Endothelial cell of umbilical vein (primary cell): ENCODE data around the gene PRKAR2B. TPM values are rescaled to one million over a fixed set of nuclear protein-coding genes. Genes with fewer than 3 reads are reported as not detected.

Experiments used
- BruUV-seq: library from RNA; stranded (reverse); fragments of 400-500 nt; replicated peaks from 2 replicates; lab custom pipeline; 2021; lab: Mats Ljungman, UMichigan
- CTCF ChIA-PET: fragments of 300-600, 350-600 bp; sonication (Branson Sonifier 250); formaldehyde crosslinking; loops from one replicate; lab custom pipeline; 2021; ENCODE audit warnings: antibody characterized with exemption, inconsistent platforms; lab: Charles Lee
- POLR2A ChIA-PET: fragments of 300-600, 350-600 bp; sonication (Branson Sonifier 250); formaldehyde crosslinking; loops from one replicate; lab custom pipeline; 2021; ENCODE audit warnings: antibody characterized with exemption, inconsistent platforms; lab: Charles Lee
- DNase-seq: peaks from one replicate; pipeline ENCODE4 v3.0.0-alpha.2; 2011; ENCODE audit warnings: low read depth, low spot score
- FAIRE-seq: peaks from 2 replicates; lab custom pipeline; 2011; peaks lifted over from hg19 to GRCh38; lab: Jason Lieb, UNC
- H2AFZ ChIP-seq: 2 replicates; pipeline ENCODE4 v1.6.0; 2012; ENCODE audit warnings: low read depth, low read length, control low read depth, inconsistent platforms
- H3K27ac ChIP-seq: 2 replicates; pipeline ENCODE4 v1.5.1; 2011; ENCODE audit warnings: low read depth, mild to moderate bottlenecking, control low read depth, low read length, moderate library complexity; ENCODE audit not compliant: insufficient read depth
- H3K27me3 ChIP-seq, 2 experiments: 2 replicates each; pipeline versions ENCODE4 v1.6.0 to v1.6.1; 2011; ENCODE audit warnings: low read length in 2 of 2, mixed read lengths in 1 of 2; ENCODE audit not compliant: control insufficient read depth in 2 of 2, insufficient read depth in 2 of 2
- H3K36me3 ChIP-seq, 2 experiments: 2 replicates in 1 of 2; 3 replicates in 1 of 2; pipeline ENCODE4 v1.5.1; 2011; ENCODE audit warnings: low read length in 2 of 2, mild to moderate bottlenecking in 1 of 2, moderate library complexity in 1 of 2; ENCODE audit not compliant: control insufficient read depth in 2 of 2, insufficient read depth in 2 of 2; ENCODE audit errors: extremely low read depth in 1 of 2
- H3K4me1 ChIP-seq: 3 replicates; pipeline ENCODE4 v1.5.1; 2011; ENCODE audit warnings: mild to moderate bottlenecking, low read length; ENCODE audit not compliant: control insufficient read depth, insufficient read depth; ENCODE audit errors: extremely low read depth
- H3K4me2 ChIP-seq: 2 replicates; pipeline ENCODE4 v1.6.1; 2011; ENCODE audit warnings: low read length, control low read depth, mixed read lengths; ENCODE audit not compliant: insufficient read depth
- H3K4me3 ChIP-seq, 3 experiments: fragments of 200-600 bp in 1 of 3; sonication (generic), shearing (Covaris generic) in 1 of 3; replicated peaks in 1 of 3; 2 replicates each; pipeline ENCODE4 v1.5.1; 2011 to 2016; ENCODE audit warnings: control low read depth in 3 of 3, low read length in 3 of 3, mild to moderate bottlenecking in 2 of 3, inconsistent platforms in 1 of 3, low read depth in 1 of 3, moderate library complexity in 1 of 3; ENCODE audit not compliant: insufficient read depth in 1 of 3
- H3K79me2 ChIP-seq: 2 replicates; pipeline ENCODE4 v1.6.0; 2012; ENCODE audit warnings: low read length, inconsistent platforms; ENCODE audit not compliant: control insufficient read depth, insufficient read depth
- H3K9ac ChIP-seq: replicated peaks from 2 replicates; pipeline ENCODE3; 2011; ENCODE audit warnings: low read length, control low read depth; ENCODE audit not compliant: insufficient read depth; ENCODE audit errors: extremely low read depth
- H3K9me1 ChIP-seq: replicated peaks from 3 replicates; pipeline ENCODE4 v1.6.0; 2011; ENCODE audit warnings: mild to moderate bottlenecking, low read length; ENCODE audit not compliant: control insufficient read depth, insufficient read depth; ENCODE audit errors: extremely low read depth
- H3K9me3 ChIP-seq: replicated peaks from 2 replicates; pipeline ENCODE4 v1.5.1; 2012; ENCODE audit warnings: low read length, inconsistent platforms; ENCODE audit not compliant: control insufficient read depth, insufficient read depth
- H4K20me1 ChIP-seq: replicated peaks from 2 replicates; pipeline ENCODE3; 2011; ENCODE audit warnings: mild to moderate bottlenecking, low read length; ENCODE audit not compliant: control insufficient read depth, insufficient read depth; ENCODE audit errors: extremely low read depth
- CTCF ChIP-seq, 2 donors: IDR thresholded peaks; 1 replicate in 1 of 2; 2 replicates in 1 of 2; pipeline ENCODE4 v1.5.1; 2011; ENCODE audit warnings: low read length in 2 of 2, mild to moderate bottlenecking in 2 of 2, moderate library complexity in 2 of 2, control low read depth in 1 of 2, inconsistent platforms in 1 of 2, low read depth in 1 of 2; ENCODE audit not compliant: insufficient read depth in 1 of 2; ENCODE audit errors: extremely low read depth in 1 of 2
- EZH2 ChIP-seq: IDR thresholded peaks from 2 replicates; pipeline ENCODE4 v1.6.1; 2012; ENCODE audit warnings: borderline replicate concordance, low read depth, mild to moderate bottlenecking, moderate library complexity, low read length, inconsistent platforms; ENCODE audit not compliant: severe bottlenecking
- FOS ChIP-seq: IDR thresholded peaks from 2 replicates; pipeline ENCODE4 v1.6.1; 2011; ENCODE audit warnings: mild to moderate bottlenecking, low read length, moderate library complexity, borderline replicate concordance; ENCODE audit not compliant: insufficient read depth
- GATA2 ChIP-seq: IDR thresholded peaks from 2 replicates; pipeline ENCODE4 v1.7.0; 2011; ENCODE audit warnings: low read depth, mild to moderate bottlenecking, moderate library complexity, mixed read lengths, low read length; ENCODE audit not compliant: insufficient read length, insufficient read depth
- JUN ChIP-seq: IDR thresholded peaks from 2 replicates; pipeline ENCODE4 v1.6.1; 2011; ENCODE audit warnings: borderline replicate concordance, low read depth; ENCODE audit not compliant: insufficient read length, insufficient read depth
- MAX ChIP-seq: IDR thresholded peaks from 2 replicates; pipeline ENCODE4 v1.6.1; 2011; ENCODE audit not compliant: insufficient read depth, insufficient read length
- MYC ChIP-seq: IDR thresholded peaks from one replicate; pipeline ENCODE4 v1.6.1; 2011; ENCODE audit warnings: mild to moderate bottlenecking, low read depth, low read length
- POLR2A ChIP-seq: IDR thresholded peaks from 2 replicates; pipeline ENCODE4 v1.6.1; 2012; ENCODE audit warnings: low read depth, mild to moderate bottlenecking, control low read depth, low read length
- POLR2AphosphoS5 ChIP-seq: IDR thresholded peaks from 2 replicates; pipeline ENCODE4 v1.6.1; 2012; ENCODE audit warnings: low read depth, mild to moderate bottlenecking, control low read depth, low read length, moderate library complexity; ENCODE audit not compliant: insufficient read depth
- dilution Hi-C: fragments of 300-500 bp; cut with MboI; formaldehyde crosslinking; loops from one replicate; pipeline ENCODE4 v1.15.0; 2019; ENCODE audit warnings: low sequenced_read_pairs; ENCODE audit not compliant: extremely low pct_ligation_motif_present
- intact Hi-C: fragments of 100-400 bp; cut with micrococcal nuclease; formaldehyde crosslinking; loops from one replicate; pipeline ENCODE4 v1.10.0; 2022
- polyA plus RNA-seq, 4 experiments: library from polyadenylated mRNA; depleted of rRNA in 3 of 4; stranded (reverse) in 3 of 4; unstranded in 1 of 4; fragments of >200 nt; gene quantifications; 2 replicates each; pipeline versions ENCODE4 v1.2.1 to v1.2.3, GENCODE V29; 2011 to 2012; ENCODE audit warnings: missing spikeins in 1 of 4
- total RNA-seq: library from RNA; stranded (reverse); gene quantifications from 2 replicates; pipeline ENCODE4 v1.2.3, GENCODE V29; 2021

Gene PRKAR2B
- total and polyA plus RNA-seq, 2 donors (not counting 3 experiments of a cell fraction or from before 2014, with no cell fraction given): 10.7 to 39.8 TPM

GRCh38 chr7:107118109-107118900 lies 73.8 kb downstream of the PRKAR2B start:
- CTCF ChIA-PET: interaction anchor here (0.8 to 1.7 kb wide), 4 partner anchors 10 to 171 kb away, joined by 3 to 5 read pairs (median 4); no protein-coding TSS in a partner anchor
- BruUV-seq: no TSS peak
- Histone ChIP-seq H3K9ac (no peak overlapping the region), H2AFZ (no peak overlapping the region), H3K9me3 (no peaks in the 10 kb centered on the region), H3K79me2 (peaks cover 22% of the 10 kb centered on the region), H3K9me1 (no peaks in the 10 kb centered on the region), H3K4me2 (no peak overlapping the region), H4K20me1 (no peaks in the 10 kb centered on the region), H3K27me3 (no peaks in the 10 kb centered on the region), H3K4me1 (peaks cover 9% of the 10 kb centered on the region), H3K4me3 (no peak overlapping the region), H3K36me3 (no peaks in the 10 kb centered on the region), H3K27ac (no peak overlapping the region)
- dilution Hi-C loops (no loop called here), intact Hi-C loops (no loop called here)
- FAIRE-seq (peak; percentile 42), DNase-seq (peak; percentile 70)
- POLR2A ChIA-PET: no interaction called here
- no peak for TF ChIP-seq POLR2AphosphoS5
- TF ChIP-seq GATA2: no peak
- no peak for TF ChIP-seq FOS
- TF ChIP-seq EZH2: no peak
- TF ChIP-seq JUN: no peak
- no peak for TF ChIP-seq POLR2A
- no peak for TF ChIP-seq MYC
- no peak for TF ChIP-seq MAX
- no peak for TF ChIP-seq CTCF (IDR thresholded peaks at IDR 0.05; ENCODE audit: extremely low read depth in 1 of 2, insufficient read depth in 1 of 2, low read depth in 1 of 2, low read length in 2 of 2)
